ENCODE data around the gene MED15. TPM values are rescaled to one million over a fixed set of nuclear protein-coding genes. Genes with fewer than 3 reads are reported as not detected.

MED15 gene
- total RNA-seq, 1 experiment from 2014 or later: 59.3 TPM

- ATAC-seq (no peak), DNase-seq (ENCODE audit: low read depth, low spot score) (no peak)
- Histone ChIP-seq H3K27me3 (ENCODE audit: control insufficient read depth, insufficient read depth, low read length) (no peaks in the 10 kb centered on the region), H3K9me3 (ENCODE audit: control insufficient read depth, insufficient read depth, low read depth, low read length) (no peaks in the 10 kb centered on the region), H3K4me1 (ENCODE audit: control insufficient read depth, insufficient read depth, low read length) (no peaks in the 10 kb centered on the region), H3K4me3 (ENCODE audit: low read depth in 2 of 2, low read length in 2 of 2) (no peak overlapping the region), H3K27ac (ENCODE audit: low read length) (no peak overlapping the region), H3K36me3 (ENCODE audit: control insufficient read depth, insufficient read depth, low read length) (peaks cover 6% of the 10 kb centered on the region; the same call in 1 of the 2 replicates)
- POLR2A ChIA-PET: no interaction called here
- TF ChIP-seq TCF7L2 (IDR thresholded peaks at IDR 0.05; ENCODE audit: low read depth, low read length) (no peak), POLR2AphosphoS5 (IDR thresholded peaks at IDR 0.05; ENCODE audit: low read depth, low read length) (no peak), REST (IDR thresholded peaks at IDR 0.05; ENCODE audit: insufficient read depth in 1 of 2, low read depth in 2 of 2, low read length in 1 of 2) (no peak), SIN3A (IDR thresholded peaks at IDR 0.05; ENCODE audit: borderline replicate concordance, insufficient read depth, low read depth, low read length) (no peak)
- TF ChIP-seq, protein P1, sequence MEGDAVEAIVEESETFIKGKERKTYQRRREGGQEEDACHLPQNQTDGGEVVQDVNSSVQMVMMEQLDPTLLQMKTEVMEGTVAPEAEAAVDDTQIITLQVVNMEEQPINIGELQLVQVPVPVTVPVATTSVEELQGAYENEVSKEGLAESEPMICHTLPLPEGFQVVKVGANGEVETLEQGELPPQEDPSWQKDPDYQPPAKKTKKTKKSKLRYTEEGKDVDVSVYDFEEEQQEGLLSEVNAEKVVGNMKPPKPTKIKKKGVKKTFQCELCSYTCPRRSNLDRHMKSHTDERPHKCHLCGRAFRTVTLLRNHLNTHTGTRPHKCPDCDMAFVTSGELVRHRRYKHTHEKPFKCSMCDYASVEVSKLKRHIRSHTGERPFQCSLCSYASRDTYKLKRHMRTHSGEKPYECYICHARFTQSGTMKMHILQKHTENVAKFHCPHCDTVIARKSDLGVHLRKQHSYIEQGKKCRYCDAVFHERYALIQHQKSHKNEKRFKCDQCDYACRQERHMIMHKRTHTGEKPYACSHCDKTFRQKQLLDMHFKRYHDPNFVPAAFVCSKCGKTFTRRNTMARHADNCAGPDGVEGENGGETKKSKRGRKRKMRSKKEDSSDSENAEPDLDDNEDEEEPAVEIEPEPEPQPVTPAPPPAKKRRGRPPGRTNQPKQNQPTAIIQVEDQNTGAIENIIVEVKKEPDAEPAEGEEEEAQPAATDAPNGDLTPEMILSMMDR (IDR thresholded peaks at IDR 0.05): no peak
- intact Hi-C loops (cut with micrococcal nuclease; ENCODE audit: unreplicated experiment) (no loop called here), in situ Hi-C loops (cut with HindIII; ENCODE audit: low pct_unique_long_range_greater_than_20kb, low sequenced_read_pairs) (no loop called here)
- CTCF ChIA-PET: no interaction called here
- no TSS peak for BruUV-seq (replicated peaks)
Observed at GRCh38 chr22:20575724-20576444, 68.5 kb downstream of the MED15 start.

DNA sequence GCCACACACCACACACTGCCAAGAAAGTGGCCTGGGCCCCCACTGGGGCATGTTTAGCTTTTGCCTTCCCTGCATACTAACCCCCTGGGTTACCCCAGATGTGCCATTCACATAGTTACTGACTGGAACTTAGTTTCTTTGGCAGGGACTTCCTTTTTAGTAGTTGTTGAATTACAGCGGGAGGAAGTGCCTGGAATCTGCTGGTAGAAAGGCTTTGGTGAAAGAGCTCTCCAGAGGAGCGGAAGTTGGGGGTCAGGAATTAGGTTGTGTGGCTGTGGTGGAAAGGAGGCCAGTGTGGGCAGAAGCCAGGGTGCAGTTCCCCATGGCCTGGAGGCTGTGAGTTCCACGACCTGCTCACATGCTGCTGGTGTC, 69.0 kb downstream of the MED15 start:
- Histone ChIP-seq H3K27me3 (ENCODE audit: control insufficient read depth, insufficient read depth, low read length) (no peaks in the 10 kb centered on the region), H3K27ac (ENCODE audit: low read length) (no peak overlapping the region), H3K9me3 (ENCODE audit: control insufficient read depth, insufficient read depth, low read depth, low read length) (no peaks in the 10 kb centered on the region), H3K4me1 (ENCODE audit: control insufficient read depth, insufficient read depth, low read length) (no peaks in the 10 kb centered on the region), H3K36me3 (ENCODE audit: control insufficient read depth, insufficient read depth, low read length) (peaks cover 6% of the 10 kb centered on the region; the same call in 1 of the 2 replicates), H3K4me3 (ENCODE audit: low read depth in 2 of 2, low read length in 2 of 2) (no peak overlapping the region)
- ATAC-seq (no peak), DNase-seq (ENCODE audit: low read depth, low spot score) (no peak)
- no TSS peak for BruUV-seq (replicated peaks)
- CTCF ChIA-PET: no interaction called here
- intact Hi-C loops (cut with micrococcal nuclease; ENCODE audit: unreplicated experiment) (no loop called here), in situ Hi-C loops (cut with HindIII; ENCODE audit: low pct_unique_long_range_greater_than_20kb, low sequenced_read_pairs) (no loop called here)
- TF ChIP-seq SIN3A (IDR thresholded peaks at IDR 0.05; ENCODE audit: borderline replicate concordance, insufficient read depth, low read depth, low read length): no peak
- TF ChIP-seq, protein P1 (IDR thresholded peaks at IDR 0.05): no peak
- no peak for TF ChIP-seq POLR2AphosphoS5 (IDR thresholded peaks at IDR 0.05; ENCODE audit: low read depth, low read length)
- no peak for TF ChIP-seq TCF7L2 (IDR thresholded peaks at IDR 0.05; ENCODE audit: low read depth, low read length)
- no peak for TF ChIP-seq REST (IDR thresholded peaks at IDR 0.05; ENCODE audit: insufficient read depth in 1 of 2, low read depth in 2 of 2, low read length in 1 of 2)
- POLR2A ChIA-PET: no interaction called here
